HG03139 (cell line): ENCODE results near the gene LIMA1.
"Not testable (repeated sequence)": the region's sequence is repeated elsewhere in the genome, so short reads cannot be mapped to it uniquely, and the experiment has no call there.

ENCODE experiments used
- ATAC-seq: cut with Tn5 transposase; IDR thresholded peaks from one replicate; pipeline ENCODE4 v1.9.1; 2021; ENCODE audit not compliant: unreplicated experiment

The LIMA1 gene

GRCh38 chr12:50290692-50291091 lies 7.4 kb upstream of the LIMA1 start:
- not testable (repeated sequence) for ATAC-seq

- ATAC-seq, result no peak
These were observed 4.0 kb upstream of the LIMA1 start for GRCh38 chr12:50287271-50287670.

GRCh38 chr12:50285253-50285652 lies 1.9 kb upstream of the LIMA1 start:
- ATAC-seq, result no peak

GRCh38 chr12:50282721-50283228 lies 545 bp downstream of the LIMA1 start:
- no peak for ATAC-seq

- no peak for ATAC-seq
These were observed 3.8 kb downstream of the LIMA1 start for GRCh38 chr12:50279501-50279900.

GRCh38 chr12:50276912-50277671 lies 6.2 kb downstream of the LIMA1 start:
- no peak for ATAC-seq

GRCh38 chr12:50276068-50276467 lies 7.3 kb downstream of the LIMA1 start:
- ATAC-seq, result no peak

- no peak for ATAC-seq
These were observed 7.8 kb downstream of the LIMA1 start for GRCh38 chr12:50275556-50275955.

GRCh38 chr12:50275127-50275526 lies 8.2 kb downstream of the LIMA1 start:
- ATAC-seq, result not testable (repeated sequence)

GRCh38 chr12:50271724-50272247 lies 11.5 kb downstream of the LIMA1 start:
- no peak for ATAC-seq

- ATAC-seq, result no peak
These were observed 14.8 kb downstream of the LIMA1 start for GRCh38 chr12:50268482-50268881.

GRCh38 chr12:50265770-50266524 lies 17.4 kb downstream of the LIMA1 start:
- no peak for ATAC-seq

- ATAC-seq, result no peak
These were observed 19.5 kb downstream of the LIMA1 start for GRCh38 chr12:50263832-50264231.

- no peak for ATAC-seq
These were observed 21.7 kb downstream of the LIMA1 start for GRCh38 chr12:50261654-50262053.

GRCh38 chr12:50258167-50258551 lies 25.2 kb downstream of the LIMA1 start:
- ATAC-seq, result no peak

GRCh38 chr12:50257236-50258166 lies 25.8 kb downstream of the LIMA1 start:
- no peak for ATAC-seq

GRCh38 chr12:50256761-50257160 lies 26.6 kb downstream of the LIMA1 start:
- ATAC-seq, result no peak

- no peak for ATAC-seq
These were observed 30.2 kb downstream of the LIMA1 start for GRCh38 chr12:50252977-50253602.

- ATAC-seq, result no peak
These were observed 31.6 kb downstream of the LIMA1 start for GRCh38 chr12:50251619-50252252.
